H9 (cell line): ENCODE data around the gene MTTP. TPM values are rescaled to one million over a fixed set of nuclear protein-coding genes. Genes with fewer than 3 reads are reported as not detected.

Experiments used
- DNase-seq: peaks from one replicate; pipeline ENCODE4 v3.0.0-alpha.2; 2017
- H2AFZ ChIP-seq: one replicate; pipeline ENCODE4 v1.6.1; 2013; ENCODE audit warnings: mild to moderate bottlenecking, low read length, control low read depth, moderate library complexity
- H2AK5ac ChIP-seq: 2 replicates; pipeline ENCODE4 v1.6.1; 2013; ENCODE audit warnings: low read length, control low read depth, mixed read lengths; ENCODE audit not compliant: insufficient read length
- H2BK120ac ChIP-seq: one replicate; pipeline ENCODE4 v1.6.1; 2013; ENCODE audit warnings: low read depth, mild to moderate bottlenecking, low read length, control low read depth, inconsistent platforms; ENCODE audit not compliant: poor library complexity, severe bottlenecking
- H2BK12ac ChIP-seq: 2 replicates; pipeline ENCODE4 v1.6.1; 2013; ENCODE audit warnings: low read length, control low read depth, mixed read lengths, low read depth; ENCODE audit not compliant: insufficient read length
- H2BK15ac ChIP-seq: 2 replicates; pipeline ENCODE4 v1.6.1; 2013; ENCODE audit warnings: low read depth, low read length, control low read depth
- H2BK20ac ChIP-seq: one replicate; pipeline ENCODE4 v1.6.1; 2013; ENCODE audit warnings: low read depth, mild to moderate bottlenecking, low read length, control low read depth, inconsistent platforms; ENCODE audit not compliant: poor library complexity, severe bottlenecking
- H2BK5ac ChIP-seq: 2 replicates; pipeline ENCODE4 v1.6.1; 2013; ENCODE audit warnings: low read length, control low read depth, mixed read lengths; ENCODE audit not compliant: insufficient read length
- H3K14ac ChIP-seq: 2 replicates; pipeline ENCODE4 v1.6.1; 2013; ENCODE audit warnings: low read length, control low read depth; ENCODE audit not compliant: insufficient read depth
- H3K18ac ChIP-seq: 2 replicates; pipeline ENCODE4 v1.6.1; 2013; ENCODE audit warnings: low read depth, mild to moderate bottlenecking, mixed read lengths, low read length, control low read depth; ENCODE audit not compliant: insufficient read length
- H3K23ac ChIP-seq: 2 replicates; pipeline ENCODE4 v1.6.1; 2013; ENCODE audit warnings: low read length, control low read depth, mixed read lengths, low read depth; ENCODE audit not compliant: insufficient read length
- H3K23me2 ChIP-seq: 2 replicates; pipeline ENCODE4 v1.6.1; 2013; ENCODE audit warnings: low read depth, mild to moderate bottlenecking, mixed read lengths, low read length, control low read depth; ENCODE audit not compliant: insufficient read length, poor library complexity, severe bottlenecking
- H3K27ac ChIP-seq: 2 replicates; pipeline ENCODE4 v1.5.1; 2013; ENCODE audit warnings: low read length, control low read depth, mixed read lengths, low read depth; ENCODE audit not compliant: insufficient read length
- H3K27me3 ChIP-seq: 2 replicates; pipeline ENCODE4 v1.6.1; 2013; ENCODE audit warnings: low read length, control low read depth, inconsistent platforms; ENCODE audit not compliant: insufficient read depth
- H3K4ac ChIP-seq: 2 replicates; pipeline ENCODE4 v1.6.1; 2013; ENCODE audit warnings: low read depth, mild to moderate bottlenecking, control low read depth, inconsistent platforms, low read length, moderate library complexity
- H3K4me1 ChIP-seq: 2 replicates; pipeline ENCODE4 v1.6.1; 2013; ENCODE audit warnings: low read length, control low read depth, inconsistent platforms; ENCODE audit not compliant: insufficient read depth
- H3K4me2 ChIP-seq: 2 replicates; pipeline ENCODE4 v1.6.1; 2013; ENCODE audit warnings: low read length, control low read depth, mixed read lengths; ENCODE audit not compliant: insufficient read length, insufficient read depth
- H3K56ac ChIP-seq: 2 replicates; pipeline ENCODE4 v1.6.1; 2013; ENCODE audit warnings: low read depth, mild to moderate bottlenecking, mixed read lengths, low read length, control low read depth; ENCODE audit not compliant: insufficient read length
- H3K79me1 ChIP-seq: 2 replicates; pipeline ENCODE4 v1.6.1; 2013; ENCODE audit warnings: low read depth, mild to moderate bottlenecking, moderate library complexity, low read length, control low read depth, inconsistent platforms; ENCODE audit not compliant: insufficient read depth, poor library complexity, severe bottlenecking
- H3K79me2 ChIP-seq: 2 replicates; pipeline ENCODE4 v1.6.1; 2013; ENCODE audit warnings: low read length, control low read depth, inconsistent platforms; ENCODE audit not compliant: insufficient read depth
- H3K9ac ChIP-seq: 2 replicates; pipeline ENCODE4 v1.6.1; 2013; ENCODE audit warnings: low read length, control low read depth, mixed read lengths; ENCODE audit not compliant: insufficient read length; ENCODE audit errors: extremely low read depth
- H3K9me3 ChIP-seq: one replicate; pipeline ENCODE4 v1.6.1; 2013; ENCODE audit warnings: low read depth, low read length, inconsistent platforms; ENCODE audit not compliant: control insufficient read depth
- H3T11ph ChIP-seq: one replicate; pipeline ENCODE4 v1.6.1; 2013; ENCODE audit warnings: mild to moderate bottlenecking, low read length, control low read depth, inconsistent platforms
- H4K20me1 ChIP-seq: one replicate; pipeline ENCODE4 v1.6.1; 2013; ENCODE audit not compliant: control insufficient read depth, insufficient read length, insufficient read depth
- H4K5ac ChIP-seq: 2 replicates; pipeline ENCODE4 v1.6.1; 2013; ENCODE audit warnings: low read depth, mild to moderate bottlenecking, mixed read lengths, low read length, control low read depth; ENCODE audit not compliant: insufficient read length
- H4K8ac ChIP-seq: replicated peaks from 2 replicates; pipeline ENCODE4 v1.6.1; 2013; ENCODE audit warnings: low read length, control low read depth, mixed read lengths, low read depth; ENCODE audit not compliant: insufficient read length
- H4K91ac ChIP-seq: 2 replicates; pipeline ENCODE4 v1.6.1; 2013; ENCODE audit warnings: low read depth, mild to moderate bottlenecking, moderate library complexity, mixed read lengths, low read length, control low read depth; ENCODE audit not compliant: insufficient read length
- H3K27ac Mint-ChIP-seq, 3 experiments: 2 replicates in 2 of 3; 3 replicates in 1 of 3; pipeline ENCODE4 v1.8.0; 2020 to 2021; ENCODE audit warnings: mixed read lengths in 3 of 3, mild to moderate bottlenecking in 1 of 3, moderate library complexity in 1 of 3
- H3K27me3 Mint-ChIP-seq: 2 replicates; pipeline ENCODE4 v1.8.0; 2021; ENCODE audit warnings: low read depth, mild to moderate bottlenecking, moderate library complexity, mixed read lengths
- H3K36me3 Mint-ChIP-seq, 3 experiments: 2 replicates in 2 of 3; 3 replicates in 1 of 3; pipeline ENCODE4 v1.8.0; 2020 to 2021; ENCODE audit warnings: low read depth in 3 of 3, mixed read lengths in 3 of 3; ENCODE audit not compliant: insufficient read depth in 1 of 3
- H3K4me1 Mint-ChIP-seq, 2 experiments: 2 replicates each; pipeline ENCODE4 v1.8.0; 2020; ENCODE audit warnings: mixed read lengths in 2 of 2
- H3K4me3 Mint-ChIP-seq, 2 experiments: 2 replicates in 1 of 2; 3 replicates in 1 of 2; pipeline ENCODE4 v1.8.0; 2020 to 2021; ENCODE audit warnings: mild to moderate bottlenecking in 2 of 2, mixed read lengths in 2 of 2, moderate library complexity in 1 of 2
- H3K9me3 Mint-ChIP-seq, 2 experiments: 2 replicates in 1 of 2; 3 replicates in 1 of 2; pipeline ENCODE4 v1.8.0; 2020; ENCODE audit warnings: mild to moderate bottlenecking in 2 of 2, mixed read lengths in 2 of 2, moderate library complexity in 1 of 2
- total RNA-seq: library from RNA; stranded (reverse); gene quantifications from 2 replicates; pipeline ENCODE4 v1.2.1, GENCODE V29; 2021
- TF ChIP-seq, protein P1 (sequence below): fragments of 200-600 bp; sonication (generic); conservative IDR thresholded peaks from 3 replicates; pipeline ENCODE4 v1.8.0; 2021; ENCODE audit warnings: antibody characterized with exemption, mild to moderate bottlenecking

MTTP gene
- total RNA-seq, 1 experiment from 2014 or later, result 0.46 TPM

DNA sequence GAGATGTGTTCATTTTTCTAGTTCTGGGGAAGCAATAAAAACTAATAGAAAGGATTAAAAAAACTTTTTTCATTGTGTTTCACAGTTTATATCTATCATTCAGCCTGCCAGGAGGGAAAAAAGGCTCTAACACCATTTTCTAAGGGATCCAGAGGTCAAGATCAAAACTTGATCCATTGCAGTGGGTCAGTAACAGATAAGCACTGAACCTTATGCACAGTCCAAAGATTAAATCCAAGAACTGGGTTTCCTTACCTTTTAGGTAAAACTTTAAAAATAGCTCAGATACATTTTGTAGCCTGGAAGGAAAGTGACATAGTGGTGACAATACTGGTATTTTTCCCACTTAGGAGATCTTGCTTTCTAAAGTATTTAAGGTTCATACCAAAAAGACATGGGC lies 12.7 kb downstream of the MTTP start:
- Histone ChIP-seq H4K5ac (no peak overlapping the region), H3K9me3 (no peaks in the 10 kb centered on the region), H3K18ac (no peak overlapping the region), H2AK5ac (no peak overlapping the region), H4K20me1 (no peaks in the 10 kb centered on the region), H3T11ph (no peak overlapping the region), H3K23me2 (no peaks in the 10 kb centered on the region), H3K27ac (no peak overlapping the region), H2BK20ac (no peak overlapping the region), H4K8ac (no peak overlapping the region), H4K91ac (no peak overlapping the region), H3K79me2 (no peaks in the 10 kb centered on the region), H3K23ac (no peak overlapping the region), H2BK12ac (no peak overlapping the region), H3K9ac (no peak overlapping the region), H3K4me1 (no peaks in the 10 kb centered on the region), H3K79me1 (no peaks in the 10 kb centered on the region), H3K4ac (no peak overlapping the region), H3K4me2 (no peak overlapping the region), H3K27me3 (no peaks in the 10 kb centered on the region), H3K14ac (no peak overlapping the region), H2BK120ac (no peak overlapping the region), H3K56ac (no peak overlapping the region), H2BK15ac (no peak overlapping the region), H2BK5ac (no peak overlapping the region), H2AFZ (no peak overlapping the region)
- H3K4me1 Mint-ChIP-seq, result peaks cover 4 to 5% of the 10 kb centered on the region in 2 experiments; a peak in 2 of 4 replicates
- no peaks in the 10 kb centered on the region for H3K36me3 Mint-ChIP-seq
- H3K9me3 Mint-ChIP-seq, result no peaks in the 10 kb centered on the region
- no peak for DNase-seq
- H3K27me3 Mint-ChIP-seq, result no peaks in the 10 kb centered on the region
- no peak overlapping the region for H3K27ac Mint-ChIP-seq
- TF ChIP-seq, protein P1, sequence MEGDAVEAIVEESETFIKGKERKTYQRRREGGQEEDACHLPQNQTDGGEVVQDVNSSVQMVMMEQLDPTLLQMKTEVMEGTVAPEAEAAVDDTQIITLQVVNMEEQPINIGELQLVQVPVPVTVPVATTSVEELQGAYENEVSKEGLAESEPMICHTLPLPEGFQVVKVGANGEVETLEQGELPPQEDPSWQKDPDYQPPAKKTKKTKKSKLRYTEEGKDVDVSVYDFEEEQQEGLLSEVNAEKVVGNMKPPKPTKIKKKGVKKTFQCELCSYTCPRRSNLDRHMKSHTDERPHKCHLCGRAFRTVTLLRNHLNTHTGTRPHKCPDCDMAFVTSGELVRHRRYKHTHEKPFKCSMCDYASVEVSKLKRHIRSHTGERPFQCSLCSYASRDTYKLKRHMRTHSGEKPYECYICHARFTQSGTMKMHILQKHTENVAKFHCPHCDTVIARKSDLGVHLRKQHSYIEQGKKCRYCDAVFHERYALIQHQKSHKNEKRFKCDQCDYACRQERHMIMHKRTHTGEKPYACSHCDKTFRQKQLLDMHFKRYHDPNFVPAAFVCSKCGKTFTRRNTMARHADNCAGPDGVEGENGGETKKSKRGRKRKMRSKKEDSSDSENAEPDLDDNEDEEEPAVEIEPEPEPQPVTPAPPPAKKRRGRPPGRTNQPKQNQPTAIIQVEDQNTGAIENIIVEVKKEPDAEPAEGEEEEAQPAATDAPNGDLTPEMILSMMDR, result no peak
- no peak overlapping the region for H3K4me3 Mint-ChIP-seq
